Mucosa of descending colon (tissue), 3 donors: ENCODE measurements around the gene CCDC57. TPM values are rescaled to one million over a fixed set of nuclear protein-coding genes. Genes with fewer than 3 reads are reported as not detected.
"Not testable (repeated sequence)": the region's sequence is repeated elsewhere in the genome, so short reads cannot be mapped to it uniquely, and the experiment has no call there.

ENCODE experiments used
- ATAC-seq: fragments of 200-7000 bp; cut with Tn5 transposase; one replicate; pipeline ENCODE4 v1.9.1; 2020; ENCODE audit warnings: mild to moderate bottlenecking, moderate library complexity
- DNase-seq, 3 donors: peaks; one replicate each; pipeline ENCODE4 v3.0.0-alpha.2; 2020
- H3K36me3 ChIP-seq: fragments of 200-600 bp; one replicate; pipeline ENCODE4 v1.8.0; 2021; ENCODE audit warnings: low read depth, mild to moderate bottlenecking
- H3K4me1 ChIP-seq: fragments of 200-600 bp; one replicate; pipeline ENCODE4 v1.8.0; 2021; ENCODE audit warnings: low read depth, mild to moderate bottlenecking
- H3K4me3 ChIP-seq: fragments of 200-600 bp; one replicate; pipeline ENCODE4 v1.8.0; 2021; ENCODE audit warnings: mild to moderate bottlenecking
- H3K9me3 ChIP-seq: fragments of 200-600 bp; one replicate; pipeline ENCODE4 v1.8.0; 2021; ENCODE audit warnings: mild to moderate bottlenecking
- intact Hi-C, 2 donors: fragments of 100-400 bp; cut with DNase I in 1 of 2; cut with micrococcal nuclease in 1 of 2; formaldehyde crosslinking; loops; one replicate each; pipeline versions ENCODE4 v1.11.0 to v1.11.1; 2022; cut with DNase I, micrococcal nuclease
- total RNA-seq, 3 donors: library from RNA; stranded (reverse); fragmentation: NEBNext Ultra II Directional in 2 of 3; extraction: Animal tissue kit (Norgen Biotek cat#: 25700) in 2 of 3; gene quantifications; one replicate each; pipeline versions ENCODE4 v1.2.1 to v1.2.4, GENCODE V29; 2021 to 2023
- TF ChIP-seq, protein P1 (sequence below): fragments of 200-600 bp; IDR thresholded peaks from one replicate; pipeline ENCODE4 v1.8.0; 2022; ENCODE audit warnings: antibody characterized with exemption, mild to moderate bottlenecking
- donor health status: DM: no; HTN: no; CAD: no; lungs with moderate emphysema.
- donor health status: DM: no; HTN: no; CAD: no.
- donor health status: DM: no; HTN: yes; CAD: no.

The CCDC57 gene
- total RNA-seq, 3 donors from 2014 or later, result 41.3 to 46.3 (median 45.4) TPM

DNA sequence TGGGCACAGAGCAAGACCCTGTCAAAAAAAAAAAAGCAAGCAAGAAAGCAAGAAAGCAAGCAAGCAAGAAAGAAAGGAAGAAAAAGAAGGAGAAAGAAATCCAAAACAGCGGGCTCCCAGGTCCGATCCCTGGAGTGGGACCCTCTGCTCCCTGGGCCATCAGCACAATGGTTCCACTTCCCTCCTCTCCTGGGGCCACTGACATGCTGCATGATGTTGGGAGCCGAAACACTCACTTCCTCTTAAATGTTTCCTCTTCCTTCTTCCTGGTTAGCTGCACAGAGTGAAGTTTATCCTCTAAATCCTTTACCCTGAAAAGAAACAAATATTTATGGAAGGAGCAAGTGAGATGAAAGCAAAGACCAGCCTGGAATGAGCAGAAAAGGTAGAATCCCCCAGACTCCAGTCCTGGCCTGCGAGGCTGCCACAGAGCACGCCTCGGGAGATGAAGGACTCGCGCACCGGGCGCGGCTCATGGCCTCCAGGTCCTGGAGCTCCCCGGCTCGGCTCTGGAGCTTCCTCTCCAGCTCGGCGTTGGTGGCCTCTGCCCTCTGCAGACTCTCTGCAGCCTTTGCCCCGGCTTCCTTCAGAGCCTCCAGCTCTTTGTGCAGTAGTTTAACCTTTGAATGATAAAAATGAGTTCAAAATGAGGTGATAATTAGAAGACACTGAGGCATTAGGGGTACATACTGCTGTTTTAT, 19.0 kb downstream of the CCDC57 start:
- TF ChIP-seq, protein P1, sequence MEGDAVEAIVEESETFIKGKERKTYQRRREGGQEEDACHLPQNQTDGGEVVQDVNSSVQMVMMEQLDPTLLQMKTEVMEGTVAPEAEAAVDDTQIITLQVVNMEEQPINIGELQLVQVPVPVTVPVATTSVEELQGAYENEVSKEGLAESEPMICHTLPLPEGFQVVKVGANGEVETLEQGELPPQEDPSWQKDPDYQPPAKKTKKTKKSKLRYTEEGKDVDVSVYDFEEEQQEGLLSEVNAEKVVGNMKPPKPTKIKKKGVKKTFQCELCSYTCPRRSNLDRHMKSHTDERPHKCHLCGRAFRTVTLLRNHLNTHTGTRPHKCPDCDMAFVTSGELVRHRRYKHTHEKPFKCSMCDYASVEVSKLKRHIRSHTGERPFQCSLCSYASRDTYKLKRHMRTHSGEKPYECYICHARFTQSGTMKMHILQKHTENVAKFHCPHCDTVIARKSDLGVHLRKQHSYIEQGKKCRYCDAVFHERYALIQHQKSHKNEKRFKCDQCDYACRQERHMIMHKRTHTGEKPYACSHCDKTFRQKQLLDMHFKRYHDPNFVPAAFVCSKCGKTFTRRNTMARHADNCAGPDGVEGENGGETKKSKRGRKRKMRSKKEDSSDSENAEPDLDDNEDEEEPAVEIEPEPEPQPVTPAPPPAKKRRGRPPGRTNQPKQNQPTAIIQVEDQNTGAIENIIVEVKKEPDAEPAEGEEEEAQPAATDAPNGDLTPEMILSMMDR, result no peak
- DNase-seq (peak; percentile 76 to 81 (median 77)), ATAC-seq (peak; percentile 91)
- no peaks in the 10 kb centered on the region for H3K36me3 ChIP-seq
- no peak overlapping the region for H3K4me3 ChIP-seq
- H3K9me3 ChIP-seq, result no peaks in the 10 kb centered on the region
- intact Hi-C loops, result no loop called here
- no peaks in the 10 kb centered on the region for H3K4me1 ChIP-seq

DNA sequence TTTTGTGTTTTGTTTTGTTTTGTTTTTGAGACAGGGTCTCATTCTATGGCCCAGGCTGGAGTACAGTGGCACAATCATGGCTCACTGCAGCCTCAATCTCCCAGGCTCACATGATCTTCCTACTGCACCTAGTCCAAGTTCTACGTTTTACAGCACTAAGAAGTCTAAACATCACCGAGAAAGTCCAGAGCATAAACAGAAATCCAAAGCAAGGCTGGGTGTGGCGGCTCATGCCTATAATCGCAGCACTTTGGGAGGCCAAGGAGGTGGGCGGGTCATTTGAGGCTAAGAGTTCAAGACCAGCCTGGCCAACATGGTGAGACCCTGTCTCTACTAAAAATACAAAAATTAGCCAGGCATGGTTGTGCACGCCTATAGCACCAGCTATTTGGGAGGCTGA, 19.6 kb downstream of the CCDC57 start:
- DNase-seq (peak in 2 of 3 donors; percentile 59 to 61), ATAC-seq (peak; percentile 55)
- H3K4me3 ChIP-seq, H3K9me3 ChIP-seq, H3K36me3 ChIP-seq, H3K4me1 ChIP-seq, intact Hi-C loops: not testable (repeated sequence)

DNA sequence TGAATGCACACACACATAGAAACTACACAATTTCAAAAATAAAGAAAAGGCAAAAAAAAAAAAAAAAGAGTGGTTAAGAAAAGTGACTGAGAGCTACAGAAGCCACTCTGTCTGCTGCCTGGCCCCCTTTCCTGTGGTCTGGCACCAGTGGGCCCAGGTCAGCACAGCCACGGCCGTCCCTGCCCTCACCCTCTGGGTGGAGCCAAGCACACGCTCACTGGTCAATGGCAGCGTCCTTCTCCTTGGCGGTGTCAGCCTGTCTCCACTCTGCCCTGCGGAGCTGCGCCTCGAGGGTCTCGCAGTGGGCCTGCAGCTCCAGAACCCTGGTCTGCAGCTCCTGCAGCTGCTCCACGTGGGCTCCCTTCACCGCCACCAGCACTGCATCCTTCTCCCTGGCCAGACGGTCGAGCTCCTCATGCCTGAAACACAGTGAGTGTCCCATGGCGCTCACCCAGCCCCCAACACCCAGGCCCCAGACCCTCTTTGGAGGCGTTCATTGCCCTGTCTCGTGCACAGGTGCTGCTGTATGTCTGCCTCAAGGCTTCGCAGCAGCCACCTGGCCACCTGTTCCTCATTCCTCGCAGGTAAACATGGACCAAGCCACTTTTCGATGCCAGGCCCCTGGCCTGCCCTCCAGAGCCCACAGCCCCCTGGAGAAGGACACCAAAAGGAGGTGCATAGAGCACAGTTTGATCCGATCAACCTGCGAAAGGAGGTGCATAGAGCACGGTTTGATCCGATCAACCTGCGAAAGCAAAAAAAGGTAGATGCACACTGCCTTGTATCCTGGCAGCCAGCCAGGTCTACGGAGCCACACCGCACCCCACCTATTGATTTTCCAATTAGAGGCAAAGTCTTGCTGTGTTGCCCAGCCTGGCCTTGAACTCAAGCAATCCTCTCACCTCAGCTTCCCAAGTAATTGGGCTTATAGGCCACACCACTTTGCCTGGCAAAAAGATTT, 24.4 kb downstream of the CCDC57 start:
- intact Hi-C loops, result no loop called here
- no peaks in the 10 kb centered on the region for H3K9me3 ChIP-seq
- H3K4me3 ChIP-seq, result no peak overlapping the region
- ATAC-seq, result no peak
- no peaks in the 10 kb centered on the region for H3K4me1 ChIP-seq
- no peaks in the 10 kb centered on the region for H3K36me3 ChIP-seq
- TF ChIP-seq, protein P1, result no peak
- DNase-seq, result peak in 1 of 3 donors; percentile 32

DNA sequence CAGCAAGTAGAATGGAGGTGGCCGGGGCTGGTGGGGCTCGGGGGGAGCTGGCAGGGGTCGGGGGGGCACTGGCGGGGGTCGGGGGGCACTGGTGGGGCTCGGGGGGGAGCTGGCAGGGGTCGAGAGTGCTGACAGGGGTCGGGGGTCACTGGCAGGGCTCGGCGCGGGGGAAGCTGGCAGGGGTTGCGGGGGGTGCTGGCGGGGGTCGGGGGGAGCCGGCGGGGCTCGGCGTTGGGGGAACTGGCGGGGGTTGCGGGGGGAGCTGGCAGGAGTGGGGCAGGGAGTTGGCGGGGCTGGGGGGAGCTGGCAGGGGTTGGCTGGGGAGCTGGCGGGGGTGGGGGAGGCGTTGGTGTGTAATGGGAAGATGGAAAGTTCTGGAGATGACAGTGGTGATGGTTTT, 25.1 kb downstream of the CCDC57 start:
- H3K9me3 ChIP-seq, result no peaks in the 10 kb centered on the region
- ATAC-seq (no peak), DNase-seq (peak in 1 of 3 donors; percentile 12)
- no peaks in the 10 kb centered on the region for H3K4me1 ChIP-seq
- H3K4me3 ChIP-seq, result no peak overlapping the region
- intact Hi-C loops, result no loop called here
- TF ChIP-seq, protein P1, result no peak
- no peaks in the 10 kb centered on the region for H3K36me3 ChIP-seq

DNA sequence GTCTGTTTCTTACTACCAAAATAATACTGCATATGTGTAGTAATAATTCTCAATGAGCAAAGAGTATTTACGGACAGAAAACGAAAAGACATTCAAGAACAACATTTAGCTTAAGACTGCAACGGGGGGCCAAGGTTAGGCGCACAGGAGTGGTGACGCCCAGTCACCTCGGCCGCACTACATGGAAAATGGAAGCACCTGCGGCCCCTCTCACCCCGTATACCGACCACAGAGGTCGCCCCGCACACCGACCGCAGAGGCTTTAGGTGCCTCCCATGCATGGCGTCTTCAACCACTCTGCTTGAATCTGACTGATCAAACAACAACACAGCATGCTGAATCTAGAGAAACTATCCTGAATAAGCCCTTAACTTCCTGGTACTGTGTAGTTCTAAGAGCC, 26.4 kb downstream of the CCDC57 start:
- TF ChIP-seq, protein P1, result no peak
- peak in 1 of 3 donors; percentile 27 for DNase-seq
- no peaks in the 10 kb centered on the region for H3K36me3 ChIP-seq

DNA sequence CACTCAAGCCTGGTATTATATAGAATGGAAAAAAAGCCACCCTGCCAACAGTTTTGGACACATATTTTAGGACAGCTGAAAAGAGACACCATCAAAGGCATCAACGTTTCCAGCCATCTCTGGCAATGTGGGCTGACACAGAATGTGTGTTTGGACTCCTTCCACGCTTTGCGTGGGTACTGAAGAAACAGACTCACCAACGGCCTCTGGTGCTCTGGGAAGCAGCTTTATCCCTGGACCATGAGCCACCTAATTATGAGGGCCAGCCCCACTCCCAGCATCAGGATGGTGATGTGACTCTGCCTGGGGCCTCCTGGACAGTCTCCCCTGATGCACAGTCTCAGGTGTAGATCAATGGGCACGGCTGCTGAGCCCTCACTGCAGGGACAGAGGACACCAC, 27.9 kb downstream of the CCDC57 start:
- TF ChIP-seq, protein P1, result no peak
- Histone ChIP-seq H3K4me3 (no peak overlapping the region), H3K4me1 (no peaks in the 10 kb centered on the region), H3K36me3 (no peaks in the 10 kb centered on the region), H3K9me3 (no peaks in the 10 kb centered on the region)
- DNase-seq, result peak in 1 of 3 donors; percentile 13
- intact Hi-C loops, result no loop called here
- no peak for ATAC-seq

More for the DNA sequence above, 26.4 kb downstream of the CCDC57 start:
- Histone ChIP-seq H3K9me3 (no peaks in the 10 kb centered on the region), H3K4me1 (no peaks in the 10 kb centered on the region), H3K4me3 (no peak overlapping the region)
- ATAC-seq, result no peak
- intact Hi-C loops, result no loop called here
